Heart right ventricle (tissue), 16 donors: Measurements from ENCODE around the gene LRRC1. TPM values are rescaled to one million over a fixed set of nuclear protein-coding genes. Genes with fewer than 3 reads are reported as not detected.

Experiments used
- ATAC-seq, 8 donors: fragments of 200-7000 bp; cut with Tn5 transposase; one replicate each; pipeline ENCODE4 v1.9.1; 2020; ENCODE audit warnings: mild to moderate bottlenecking in 8 of 8, moderate library complexity in 8 of 8, moderate number of reproducible peaks in 1 of 8
- DNase-seq, 2 donors: peaks; one replicate each; pipeline ENCODE4 v3.0.0-alpha.2; 2020
- H3K27ac ChIP-seq, 10 donors: fragments of 200-600 bp; sonication (generic) in 2 of 10; one replicate each; pipeline versions ENCODE4 v1.5.0 to v1.8.0; 2020 to 2022; ENCODE audit warnings: mild to moderate bottlenecking in 3 of 10
- H3K27me3 ChIP-seq, 7 donors: fragments of 200-600 bp; one replicate each; pipeline ENCODE4 v1.8.0; 2021 to 2022; ENCODE audit warnings: mild to moderate bottlenecking in 2 of 7
- H3K36me3 ChIP-seq, 9 donors: fragments of 200-600 bp; sonication (generic) in 1 of 9; one replicate each; pipeline versions ENCODE4 v1.5.0 to v1.8.0; 2020 to 2022; ENCODE audit warnings: mild to moderate bottlenecking in 2 of 9
- H3K4me1 ChIP-seq, 9 donors: fragments of 200-600 bp; sonication (generic) in 1 of 9; one replicate each; pipeline versions ENCODE4 v1.5.0 to v1.8.0; 2020 to 2022; ENCODE audit warnings: mild to moderate bottlenecking in 4 of 9
- H3K4me3 ChIP-seq, 10 donors: fragments of 200-600 bp; sonication (generic) in 2 of 10; one replicate each; pipeline versions ENCODE4 v1.5.0 to v1.8.0; 2020 to 2022; ENCODE audit warnings: mild to moderate bottlenecking in 7 of 10, moderate library complexity in 2 of 10
- H3K9me3 ChIP-seq, 11 donors: fragments of 200-600 bp in 10 of 11; sonication (generic) in 2 of 11; one replicate each; pipeline versions ENCODE4 v1.5.0 to v1.8.0; 2013 to 2022; ENCODE audit warnings: mild to moderate bottlenecking in 2 of 11, control low read depth in 1 of 11, moderate library complexity in 1 of 11
- WGBS, 2 donors: extraction: QIAGEN DNeasy Blood & Tissue Kit; methylation state at CpG; one replicate each; pipeline ENCODE4 v1.1.7; 2013; ENCODE audit warnings: inconsistent platforms in 1 of 2; 5-methylcytosine and 5-hydroxymethylcytosine counted together
- intact Hi-C, 10 donors: fragments of 100-400 bp; cut with DNase I; formaldehyde crosslinking; loops; one replicate each; pipeline versions ENCODE4 v1.11.1 to v1.14.2; 2022
- polyA plus RNA-seq, 2 donors: library from polyadenylated mRNA; stranded (reverse); fragments of 200-250 nt; gene quantifications; one replicate each; pipeline ENCODE4 v1.2.3, GENCODE V29; 2013
- total RNA-seq, 10 donors: library from RNA; stranded (reverse); fragmentation: NEBNext Ultra II Directional in 3 of 10; extraction: Animal tissue kit (Norgen Biotek cat#: 25700) in 3 of 10; gene quantifications; one replicate each; pipeline versions ENCODE4 v1.2.1 to v1.2.4, GENCODE V29; 2021 to 2023
- TF ChIP-seq, protein P1 (sequence below), 9 donors: fragments of 200-600 bp; sonication (generic) in 2 of 9; IDR thresholded peaks; one replicate each; pipeline versions ENCODE4 v1.5.0 to v1.8.0; 2021 to 2022; ENCODE audit warnings: antibody characterized with exemption in 9 of 9, mild to moderate bottlenecking in 5 of 9, moderate library complexity in 1 of 9
- donor health status: Arrhythmogenic right ventricular cardiomyopathy.
- donor health status: ischemic (EF 13 %, LVEDD 7.1; RV severe dilation, severe dysfunction).
- donor health status: healthy with polysubstance abuse.
- donor health status: DM: no; HTN: yes; CAD: no.
- donor health status: DM: no; HTN: no; CAD: no.
- donor health status: ischemic (EF 25% LVEDD 6.9; RV normal size, moderate dysfunction).
- donor health status: ischemic (EF 25% LVEDD 5.7; RV mildly dilated, moderate dysfunction).
- donor health status: healthy.
- donor health status: DM: yes; HTN: yes; CAD: no.
- donor health status: Ischemic cardiomyopathy.
- donor health status: ischemic (EF 35%, LVEDD 5.7; RV mildly dilated, moderate dysfunction).
- donor health status: nonischemic (EF 11% LVEDD 7.7; RV severe dilation, severe dysfunction).
- donor health status: DM: yes; HTN: yes; CAD: no.
- donor health status: PGD.
- donor health status: ischemic (EF 29% LVEDD 5.4; RV normal size, mild dysfunction).
- donor health status: nonischemic (EF 23%, LVEDD 6.1; RV moderate dilation, normal function).

Gene LRRC1
- total and polyA plus RNA-seq, 12 donors, result 1.2 to 7.5 (median 4.7) TPM

DNA sequence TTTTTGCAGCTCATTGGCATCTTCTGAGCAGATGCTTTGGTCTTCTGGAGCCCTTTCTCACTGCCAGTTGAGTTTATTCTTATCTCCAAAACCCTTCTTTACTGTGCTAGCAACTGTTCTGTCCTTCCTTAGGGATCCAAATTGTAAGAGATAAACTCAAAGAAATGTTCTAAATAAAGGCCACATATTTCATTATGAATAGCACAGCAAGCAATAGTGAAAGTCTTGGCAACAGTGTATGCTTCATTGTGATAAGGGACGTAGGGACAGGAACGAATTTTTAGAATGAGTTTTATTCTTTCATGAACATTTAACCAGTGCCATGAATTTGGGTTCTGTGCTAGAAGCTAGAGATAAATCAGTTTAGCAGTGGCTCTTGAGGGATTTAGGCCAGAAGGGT, 61.1 kb downstream of the LRRC1 start:
- H3K27me3 ChIP-seq, result no peaks in the 10 kb centered on the region
- H3K4me3 ChIP-seq, result no peak overlapping the region
- H3K4me1 ChIP-seq, result peaks cover 2 to 52% (median 45%) of the 10 kb centered on the region in 9 donors
- H3K27ac ChIP-seq, result peak overlapping the region in 2 of 10 donors; percentile 16 to 38
- H3K9me3 ChIP-seq, result no peaks in the 10 kb centered on the region
- intact Hi-C loops, result loop anchor here in 1 of 10 donors (5.0 kb wide), 1 partner anchor 64 kb away; no protein-coding TSS in a partner anchor
- TF ChIP-seq, protein P1, sequence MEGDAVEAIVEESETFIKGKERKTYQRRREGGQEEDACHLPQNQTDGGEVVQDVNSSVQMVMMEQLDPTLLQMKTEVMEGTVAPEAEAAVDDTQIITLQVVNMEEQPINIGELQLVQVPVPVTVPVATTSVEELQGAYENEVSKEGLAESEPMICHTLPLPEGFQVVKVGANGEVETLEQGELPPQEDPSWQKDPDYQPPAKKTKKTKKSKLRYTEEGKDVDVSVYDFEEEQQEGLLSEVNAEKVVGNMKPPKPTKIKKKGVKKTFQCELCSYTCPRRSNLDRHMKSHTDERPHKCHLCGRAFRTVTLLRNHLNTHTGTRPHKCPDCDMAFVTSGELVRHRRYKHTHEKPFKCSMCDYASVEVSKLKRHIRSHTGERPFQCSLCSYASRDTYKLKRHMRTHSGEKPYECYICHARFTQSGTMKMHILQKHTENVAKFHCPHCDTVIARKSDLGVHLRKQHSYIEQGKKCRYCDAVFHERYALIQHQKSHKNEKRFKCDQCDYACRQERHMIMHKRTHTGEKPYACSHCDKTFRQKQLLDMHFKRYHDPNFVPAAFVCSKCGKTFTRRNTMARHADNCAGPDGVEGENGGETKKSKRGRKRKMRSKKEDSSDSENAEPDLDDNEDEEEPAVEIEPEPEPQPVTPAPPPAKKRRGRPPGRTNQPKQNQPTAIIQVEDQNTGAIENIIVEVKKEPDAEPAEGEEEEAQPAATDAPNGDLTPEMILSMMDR (IDR thresholded peaks at IDR 0.05), result no peak
- WGBS, 2 donors, result 14 to 15% methylated on average over 2 of the region's 2 CpGs
- H3K36me3 ChIP-seq, result no peaks in the 10 kb centered on the region
- DNase-seq (no peak), ATAC-seq (peak in 5 of 8 donors; percentile 38 to 59 (median 47))

DNA sequence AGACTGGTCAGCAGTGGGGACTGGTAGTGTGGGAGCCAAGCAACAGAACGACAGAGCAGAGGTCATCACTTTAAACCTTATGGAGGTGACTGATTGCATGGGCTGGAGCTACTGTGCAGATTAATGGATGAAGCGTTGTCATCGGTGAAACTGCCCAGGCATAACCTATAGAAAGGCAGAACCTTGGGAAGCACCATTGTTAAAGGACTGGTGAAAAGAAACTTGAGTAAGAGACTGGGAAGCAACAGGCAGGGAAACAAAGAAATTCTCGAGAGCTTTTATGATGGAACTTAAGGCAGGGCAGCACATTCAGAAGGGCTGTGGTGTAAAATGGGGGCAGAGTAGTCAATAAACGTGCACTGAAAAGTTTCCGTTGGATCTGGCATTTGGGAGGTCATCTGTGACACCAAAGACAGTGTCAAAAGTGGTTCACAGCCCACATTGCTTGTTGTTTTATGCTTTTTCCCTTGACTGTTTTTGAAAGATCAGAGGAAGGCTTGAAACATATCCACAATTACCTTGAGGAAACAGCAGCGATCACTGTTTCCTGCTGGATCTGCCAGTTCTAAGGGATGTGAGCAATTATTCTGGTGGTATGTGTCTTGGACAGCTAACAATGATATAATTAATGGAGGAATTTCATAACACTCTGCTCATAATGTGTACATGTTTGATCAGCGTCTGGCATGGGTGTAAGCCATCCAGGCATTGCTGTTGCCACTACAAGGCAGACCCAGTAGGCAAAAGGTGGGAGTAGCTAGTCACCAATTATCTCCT, 62.7 kb downstream of the LRRC1 start:
- ATAC-seq (peak in 1 of 8 donors; percentile 21), DNase-seq (no peak)
- Histone ChIP-seq H3K9me3 (no peaks in the 10 kb centered on the region), H3K4me3 (no peak overlapping the region), H3K36me3 (no peaks in the 10 kb centered on the region), H3K27ac (peak overlapping the region in 1 of 10 donors; percentile 12), H3K4me1 (peaks cover 2 to 53% (median 45%) of the 10 kb centered on the region in 9 donors), H3K27me3 (no peaks in the 10 kb centered on the region)
- WGBS, 2 donors, result 63 to 72% methylated on average over 8 of the region's 8 CpGs
- TF ChIP-seq, protein P1 (IDR thresholded peaks at IDR 0.05), result no peak
- intact Hi-C loops, result loop anchor here in 1 of 10 donors (5.0 kb wide), 1 partner anchor 65 kb away; no protein-coding TSS in a partner anchor

DNA sequence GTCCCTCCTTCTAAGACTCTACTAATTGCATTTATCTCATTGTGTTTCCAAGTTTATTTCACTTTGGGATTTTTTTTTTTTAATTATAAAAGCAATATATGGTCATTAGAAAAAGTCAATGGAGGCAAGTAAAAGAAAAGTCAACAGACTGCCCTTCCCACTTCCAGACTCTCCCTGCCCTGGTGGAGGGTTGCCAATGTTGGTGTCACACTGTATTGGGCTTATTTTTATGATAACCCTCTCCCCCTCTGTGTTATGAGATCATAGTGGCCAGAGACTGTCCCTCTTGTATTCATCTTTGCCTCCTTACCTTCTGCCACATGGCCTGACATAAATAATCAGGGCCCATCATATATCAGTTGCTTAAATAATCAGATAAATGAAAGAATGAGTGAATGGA, 63.4 kb downstream of the LRRC1 start:
- peak in 1 of 8 donors; percentile 45 for ATAC-seq
- intact Hi-C loops, result loop anchor here in 1 of 10 donors (5.0 kb wide), 1 partner anchor 66 kb away; no protein-coding TSS in a partner anchor
- TF ChIP-seq, protein P1 (IDR thresholded peaks at IDR 0.05), result no peak
- Histone ChIP-seq H3K4me1 (peaks cover 2 to 60% (median 49%) of the 10 kb centered on the region in 9 donors), H3K36me3 (no peaks in the 10 kb centered on the region), H3K27ac (no peak overlapping the region), H3K4me3 (no peak overlapping the region), H3K9me3 (no peaks in the 10 kb centered on the region), H3K27me3 (no peaks in the 10 kb centered on the region)
- DNase-seq, result no peak

DNA sequence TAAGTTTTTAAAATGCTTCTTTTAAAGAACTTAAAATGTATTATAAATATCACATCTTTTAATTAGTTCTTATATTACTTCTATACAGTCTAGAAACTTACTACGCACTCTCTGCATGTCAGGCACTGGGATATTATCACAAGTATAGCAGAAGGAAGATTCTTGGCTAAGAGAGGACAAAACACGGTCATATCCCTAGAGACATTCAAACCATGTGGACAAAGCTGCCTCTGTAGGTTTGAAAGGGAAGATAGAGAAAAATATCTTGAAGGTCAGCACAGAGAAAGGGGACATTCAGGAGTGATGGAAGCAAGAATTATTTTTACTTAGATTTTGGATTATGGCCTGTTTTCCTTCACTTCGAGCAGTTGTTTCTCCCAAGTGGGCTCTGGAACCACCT, 64.1 kb downstream of the LRRC1 start:
- Histone ChIP-seq H3K27ac (no peak overlapping the region), H3K9me3 (no peaks in the 10 kb centered on the region), H3K4me3 (no peak overlapping the region), H3K4me1 (peaks cover 2 to 65% (median 49%) of the 10 kb centered on the region in 9 donors), H3K36me3 (no peaks in the 10 kb centered on the region), H3K27me3 (no peaks in the 10 kb centered on the region)
- DNase-seq (no peak), ATAC-seq (no peak)
- TF ChIP-seq, protein P1 (IDR thresholded peaks at IDR 0.05), result no peak
- WGBS, 2 donors, result 32 to 61% methylated on average over 3 of the region's 3 CpGs
- intact Hi-C loops, result loop anchor here in 1 of 10 donors (5.0 kb wide), 1 partner anchor 67 kb away; no protein-coding TSS in a partner anchor
